Measurements from ENCODE around the gene C1orf174.

GRCh38 chr1:3852091-3852490, 48.0 kb downstream of the C1orf174 start:
- no peak for TF ChIP-seq CTCF (CRISPR knock-in tag; IDR thresholded peaks at IDR 0.05)
- no peak for TF ChIP-seq ZKSCAN8 (CRISPR knock-in tag; IDR thresholded peaks at IDR 0.05; ENCODE audit: borderline replicate concordance)
- TF ChIP-seq JUND (CRISPR knock-in tag; IDR thresholded peaks at IDR 0.05), result no peak
- TF ChIP-seq PRDM15 (CRISPR knock-in tag; IDR thresholded peaks at IDR 0.05), result no peak
